ENCODE results near the gene TM9SF3. TPM values are rescaled to one million over a fixed set of nuclear protein-coding genes. Genes with fewer than 3 reads are reported as not detected.

Gene TM9SF3
- polyA plus RNA-seq, 4 donors, result 30.3 to 250 (median 62.5) TPM

GRCh38 chr10:96585736-96586418 lies 935 bp downstream of the TM9SF3 start:
- DNase-seq (peak; percentile 88 to 91), FAIRE-seq (no peak)
- 1 to 2% (median 2%) methylated on average over 20 of the region's 20 CpGs for WGBS, 3 donors
- no peaks in the 10 kb centered on the region for H3K27me3 ChIP-seq (ENCODE audit: control insufficient read depth in 3 of 3, insufficient read depth in 3 of 3, low read length in 3 of 3)
- H3K4me3 ChIP-seq (ENCODE audit: low read depth in 1 of 3, low read length in 3 of 3), result peak overlapping the region; percentile 67 to 95 (median 74)
- peaks cover 0 to 8% (median 0%) of the 10 kb centered on the region in 3 donors for H3K36me3 ChIP-seq (ENCODE audit: control insufficient read depth in 3 of 3, insufficient read depth in 2 of 3, low read depth in 1 of 3, low read length in 3 of 3)
- H3K9me3 ChIP-seq (ENCODE audit: control insufficient read depth in 2 of 2, insufficient read depth in 1 of 2, low read depth in 1 of 2, low read length in 1 of 2), result no peaks in the 10 kb centered on the region
- peak overlapping the region; percentile 88 to 100 (median 99) for H3K27ac ChIP-seq (ENCODE audit: low read depth in 1 of 3, low read length in 2 of 3)
- H3K4me1 ChIP-seq (ENCODE audit: control insufficient read depth in 3 of 3, insufficient read depth in 2 of 3, low read depth in 1 of 3, low read length in 2 of 3), result peaks cover 7 to 35% (median 11%) of the 10 kb centered on the region in 3 donors

- Histone ChIP-seq H3K27me3 (ENCODE audit: control insufficient read depth in 3 of 3, insufficient read depth in 3 of 3, low read length in 3 of 3) (no peaks in the 10 kb centered on the region), H3K9me3 (ENCODE audit: control insufficient read depth in 2 of 2, insufficient read depth in 1 of 2, low read depth in 1 of 2, low read length in 1 of 2) (no peaks in the 10 kb centered on the region), H3K27ac (ENCODE audit: low read depth in 1 of 3, low read length in 2 of 3) (peak overlapping the region in 1 of 3 donors; percentile 31), H3K36me3 (ENCODE audit: control insufficient read depth in 3 of 3, insufficient read depth in 2 of 3, low read depth in 1 of 3, low read length in 3 of 3) (peaks cover 0 to 14% (median 0%) of the 10 kb centered on the region in 3 donors), H3K4me3 (ENCODE audit: low read depth in 1 of 3, low read length in 3 of 3) (peak overlapping the region in 2 of 3 donors; percentile 9 to 27), H3K4me1 (ENCODE audit: control insufficient read depth in 3 of 3, insufficient read depth in 2 of 3, low read depth in 1 of 3, low read length in 2 of 3) (peaks cover 6 to 43% (median 11%) of the 10 kb centered on the region in 3 donors)
- 58 to 76% (median 74%) methylated on average over 9 of the region's 9 CpGs for WGBS, 3 donors
- DNase-seq (no peak), FAIRE-seq (no peak)
Measured at GRCh38 chr10:96584474-96584873, 2.3 kb downstream of the TM9SF3 start.

GRCh38 chr10:96584035-96584434 lies 2.8 kb downstream of the TM9SF3 start:
- Histone ChIP-seq H3K27me3 (ENCODE audit: control insufficient read depth in 3 of 3, insufficient read depth in 3 of 3, low read length in 3 of 3) (no peaks in the 10 kb centered on the region), H3K4me1 (ENCODE audit: control insufficient read depth in 3 of 3, insufficient read depth in 2 of 3, low read depth in 1 of 3, low read length in 2 of 3) (peaks cover 6 to 42% (median 11%) of the 10 kb centered on the region in 3 donors), H3K4me3 (ENCODE audit: low read depth in 1 of 3, low read length in 3 of 3) (no peak overlapping the region), H3K36me3 (ENCODE audit: control insufficient read depth in 3 of 3, insufficient read depth in 2 of 3, low read depth in 1 of 3, low read length in 3 of 3) (peaks cover 0 to 14% (median 0%) of the 10 kb centered on the region in 3 donors), H3K9me3 (ENCODE audit: control insufficient read depth in 2 of 2, insufficient read depth in 1 of 2, low read depth in 1 of 2, low read length in 1 of 2) (no peaks in the 10 kb centered on the region), H3K27ac (ENCODE audit: low read depth in 1 of 3, low read length in 2 of 3) (no peak overlapping the region)
- WGBS, 3 donors, result 57 to 63% (median 58%) methylated on average over 1 of the region's 1 CpG
- no peak for FAIRE-seq
- no peak for DNase-seq

GRCh38 chr10:96579133-96579532 lies 7.7 kb downstream of the TM9SF3 start:
- 19 to 56% (median 32%) methylated on average over 2 of the region's 2 CpGs for WGBS, 3 donors
- FAIRE-seq (peak; percentile 44), DNase-seq (no peak)
- Histone ChIP-seq H3K27me3 (ENCODE audit: control insufficient read depth in 3 of 3, insufficient read depth in 3 of 3, low read length in 3 of 3) (no peaks in the 10 kb centered on the region), H3K36me3 (ENCODE audit: control insufficient read depth in 3 of 3, insufficient read depth in 2 of 3, low read depth in 1 of 3, low read length in 3 of 3) (peaks cover 0 to 16% (median 0%) of the 10 kb centered on the region in 3 donors), H3K4me3 (ENCODE audit: low read depth in 1 of 3, low read length in 3 of 3) (no peak overlapping the region), H3K27ac (ENCODE audit: low read depth in 1 of 3, low read length in 2 of 3) (peak overlapping the region; percentile 50 to 80 (median 78)), H3K9me3 (ENCODE audit: control insufficient read depth in 2 of 2, insufficient read depth in 1 of 2, low read depth in 1 of 2, low read length in 1 of 2) (no peaks in the 10 kb centered on the region), H3K4me1 (ENCODE audit: control insufficient read depth in 3 of 3, insufficient read depth in 2 of 3, low read depth in 1 of 3, low read length in 2 of 3) (peaks cover 9 to 47% (median 11%) of the 10 kb centered on the region in 3 donors)

GRCh38 chr10:96578633-96579032 lies 8.2 kb downstream of the TM9SF3 start:
- Histone ChIP-seq H3K4me1 (ENCODE audit: control insufficient read depth in 3 of 3, insufficient read depth in 2 of 3, low read depth in 1 of 3, low read length in 2 of 3) (peaks cover 9 to 47% (median 11%) of the 10 kb centered on the region in 3 donors), H3K27ac (ENCODE audit: low read depth in 1 of 3, low read length in 2 of 3) (peak overlapping the region; percentile 50 to 80 (median 78)), H3K27me3 (ENCODE audit: control insufficient read depth in 3 of 3, insufficient read depth in 3 of 3, low read length in 3 of 3) (no peaks in the 10 kb centered on the region), H3K9me3 (ENCODE audit: control insufficient read depth in 2 of 2, insufficient read depth in 1 of 2, low read depth in 1 of 2, low read length in 1 of 2) (no peaks in the 10 kb centered on the region), H3K4me3 (ENCODE audit: low read depth in 1 of 3, low read length in 3 of 3) (no peak overlapping the region), H3K36me3 (ENCODE audit: control insufficient read depth in 3 of 3, insufficient read depth in 2 of 3, low read depth in 1 of 3, low read length in 3 of 3) (peaks cover 0 to 13% (median 0%) of the 10 kb centered on the region in 3 donors)
- 16 to 66% (median 17%) methylated on average over 5 of the region's 5 CpGs for WGBS, 3 donors
- no peak for FAIRE-seq
- peak; percentile 48 to 79 for DNase-seq

GRCh38 chr10:96578022-96578421 lies 8.8 kb downstream of the TM9SF3 start:
- Histone ChIP-seq H3K4me3 (ENCODE audit: low read depth in 1 of 3, low read length in 3 of 3) (no peak overlapping the region), H3K27ac (ENCODE audit: low read depth in 1 of 3, low read length in 2 of 3) (peak overlapping the region; percentile 73 to 80 (median 78)), H3K4me1 (ENCODE audit: control insufficient read depth in 3 of 3, insufficient read depth in 2 of 3, low read depth in 1 of 3, low read length in 2 of 3) (peaks cover 7 to 47% (median 7%) of the 10 kb centered on the region in 3 donors), H3K36me3 (ENCODE audit: control insufficient read depth in 3 of 3, insufficient read depth in 2 of 3, low read depth in 1 of 3, low read length in 3 of 3) (peaks cover 0 to 12% (median 0%) of the 10 kb centered on the region in 3 donors), H3K9me3 (ENCODE audit: control insufficient read depth in 2 of 2, insufficient read depth in 1 of 2, low read depth in 1 of 2, low read length in 1 of 2) (no peaks in the 10 kb centered on the region), H3K27me3 (ENCODE audit: control insufficient read depth in 3 of 3, insufficient read depth in 3 of 3, low read length in 3 of 3) (no peaks in the 10 kb centered on the region)
- DNase-seq (peak; percentile 67 to 71), FAIRE-seq (peak; percentile 90)
- 15 to 59% (median 28%) methylated on average over 4 of the region's 4 CpGs for WGBS, 3 donors

GRCh38 chr10:96577069-96577468 lies 9.7 kb downstream of the TM9SF3 start:
- peaks cover 0 to 16% (median 0%) of the 10 kb centered on the region in 3 donors for H3K36me3 ChIP-seq (ENCODE audit: control insufficient read depth in 3 of 3, insufficient read depth in 2 of 3, low read depth in 1 of 3, low read length in 3 of 3)
- peaks cover 6 to 44% (median 7%) of the 10 kb centered on the region in 3 donors for H3K4me1 ChIP-seq (ENCODE audit: control insufficient read depth in 3 of 3, insufficient read depth in 2 of 3, low read depth in 1 of 3, low read length in 2 of 3)
- H3K27ac ChIP-seq (ENCODE audit: low read depth in 1 of 3, low read length in 2 of 3), result peak overlapping the region in 2 of 3 donors; percentile 48 to 80
- FAIRE-seq, result peak; percentile 91
- WGBS, 3 donors, result 21 to 58% (median 52%) methylated on average over 1 of the region's 1 CpG
- peak; percentile 48 to 87 for DNase-seq
- H3K4me3 ChIP-seq (ENCODE audit: low read depth in 1 of 3, low read length in 3 of 3), result no peak overlapping the region
- no peaks in the 10 kb centered on the region for H3K27me3 ChIP-seq (ENCODE audit: control insufficient read depth in 3 of 3, insufficient read depth in 3 of 3, low read length in 3 of 3)
- H3K9me3 ChIP-seq (ENCODE audit: control insufficient read depth in 2 of 2, insufficient read depth in 1 of 2, low read depth in 1 of 2, low read length in 1 of 2), result no peaks in the 10 kb centered on the region

GRCh38 chr10:96576277-96576980 lies 10.4 kb downstream of the TM9SF3 start:
- H3K4me3 ChIP-seq (ENCODE audit: low read depth in 1 of 3, low read length in 3 of 3), result no peak overlapping the region
- DNase-seq (no peak), FAIRE-seq (no peak)
- peaks cover 5 to 39% (median 7%) of the 10 kb centered on the region in 3 donors for H3K4me1 ChIP-seq (ENCODE audit: control insufficient read depth in 3 of 3, insufficient read depth in 2 of 3, low read depth in 1 of 3, low read length in 2 of 3)
- peaks cover 0 to 16% (median 0%) of the 10 kb centered on the region in 3 donors for H3K36me3 ChIP-seq (ENCODE audit: control insufficient read depth in 3 of 3, insufficient read depth in 2 of 3, low read depth in 1 of 3, low read length in 3 of 3)
- H3K9me3 ChIP-seq (ENCODE audit: control insufficient read depth in 2 of 2, insufficient read depth in 1 of 2, low read depth in 1 of 2, low read length in 1 of 2), result no peaks in the 10 kb centered on the region
- WGBS, 3 donors, result 16 to 35% (median 33%) methylated on average over 1 of the region's 1 CpG
- H3K27me3 ChIP-seq (ENCODE audit: control insufficient read depth in 3 of 3, insufficient read depth in 3 of 3, low read length in 3 of 3), result no peaks in the 10 kb centered on the region
- peak overlapping the region in 2 of 3 donors; percentile 41 to 80 for H3K27ac ChIP-seq (ENCODE audit: low read depth in 1 of 3, low read length in 2 of 3)

Measured in small intestine (tissue), 7 donors.